Fibroblast of villous mesenchyme (primary cell): ENCODE results near the gene GOLGA8A. TPM values are rescaled to one million over a fixed set of nuclear protein-coding genes. Genes with fewer than 3 reads are reported as not detected.
A peak's percentile ranks its signal among the peaks of the same experiment; 100 is the strongest.

Source experiments
- DNase-seq: peaks from one replicate; pipeline ENCODE4 v3.0.0-alpha.2; 2010; ENCODE audit warnings: low read depth
- H3K4me3 ChIP-seq: 2 replicates; pipeline ENCODE4 v1.5.1; 2011; ENCODE audit warnings: low read depth, mild to moderate bottlenecking, low read length
- CTCF ChIP-seq: IDR thresholded peaks from 2 replicates; pipeline ENCODE4 v1.5.1; 2012; ENCODE audit warnings: low read depth, mild to moderate bottlenecking, low read length; ENCODE audit not compliant: insufficient read depth
- total RNA-seq: library from RNA; depleted of rRNA; stranded (reverse); fragments of >200 nt; gene quantifications from 2 replicates; pipeline ENCODE4 v1.2.3, GENCODE V29; 2012

GOLGA8A gene
- total RNA-seq, 1 donor = 11.2 TPM

- no peak for DNase-seq
- TF ChIP-seq CTCF = no peak
- no peak overlapping the region for H3K4me3 ChIP-seq
Observed at GRCh38 chr15:34461730-34462129, 24.1 kb upstream of the GOLGA8A start.

DNA sequence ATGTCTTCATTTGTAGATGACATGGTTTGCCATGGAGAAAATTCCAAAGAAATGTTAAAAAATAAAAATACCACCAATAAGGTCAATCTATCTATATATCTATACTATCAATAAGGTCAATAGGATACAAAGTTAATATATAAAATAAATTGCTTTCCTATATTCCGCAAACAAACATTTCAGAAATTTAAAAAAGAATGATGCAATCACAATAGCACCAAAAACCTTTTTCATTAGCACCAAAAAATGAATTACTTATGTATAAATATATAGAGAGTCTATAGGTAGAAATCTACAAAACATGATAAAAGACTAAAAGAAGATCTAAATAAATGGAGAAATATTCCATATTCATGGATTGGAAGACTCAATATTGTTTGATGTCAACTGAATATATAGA lies 22.8 kb upstream of the GOLGA8A start:
- TF ChIP-seq CTCF = no peak
- DNase-seq = no peak
- H3K4me3 ChIP-seq = no peak overlapping the region

DNA sequence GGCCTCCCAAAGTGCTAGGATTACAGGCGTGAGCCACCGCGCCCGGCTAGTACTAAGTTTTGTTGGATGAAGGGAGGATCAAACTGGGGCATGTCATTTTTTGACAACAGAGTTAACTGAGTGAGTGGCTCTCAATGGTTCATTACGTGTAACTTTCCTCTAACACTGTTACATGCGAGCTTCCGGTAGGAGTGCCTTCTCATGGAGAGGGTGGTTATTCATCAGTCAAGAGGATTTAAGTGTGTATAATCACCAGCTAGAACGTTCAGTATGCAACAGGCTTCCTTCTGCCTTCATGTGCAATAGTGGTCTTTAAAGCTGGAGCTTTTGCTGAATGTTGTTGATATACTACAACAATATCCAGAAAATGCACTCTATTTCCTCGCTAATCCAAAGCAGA lies 19.1 kb upstream of the GOLGA8A start:
- no peak for DNase-seq
- no peak for TF ChIP-seq CTCF
- H3K4me3 ChIP-seq = no peak overlapping the region

DNA sequence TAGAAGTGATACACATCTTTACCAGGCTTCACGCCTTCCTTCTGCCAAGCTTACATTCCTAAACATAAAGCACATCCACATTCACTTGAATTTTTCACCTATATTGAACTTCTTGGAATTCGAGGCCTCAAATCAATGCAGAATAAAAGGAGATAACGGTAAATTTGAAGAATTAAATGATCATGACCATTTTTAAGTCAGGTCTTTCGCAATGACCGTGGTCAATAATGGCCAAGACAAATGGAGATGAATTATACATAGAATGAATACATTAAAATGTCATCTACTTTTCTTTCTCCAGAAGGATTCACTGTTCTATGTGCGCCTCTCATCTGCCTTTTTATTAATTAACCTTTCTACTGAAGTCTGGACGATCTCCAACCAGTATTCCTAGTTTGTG lies 5.3 kb upstream of the GOLGA8A start:
- no peak for TF ChIP-seq CTCF
- no peak overlapping the region for H3K4me3 ChIP-seq
- no peak for DNase-seq

DNA sequence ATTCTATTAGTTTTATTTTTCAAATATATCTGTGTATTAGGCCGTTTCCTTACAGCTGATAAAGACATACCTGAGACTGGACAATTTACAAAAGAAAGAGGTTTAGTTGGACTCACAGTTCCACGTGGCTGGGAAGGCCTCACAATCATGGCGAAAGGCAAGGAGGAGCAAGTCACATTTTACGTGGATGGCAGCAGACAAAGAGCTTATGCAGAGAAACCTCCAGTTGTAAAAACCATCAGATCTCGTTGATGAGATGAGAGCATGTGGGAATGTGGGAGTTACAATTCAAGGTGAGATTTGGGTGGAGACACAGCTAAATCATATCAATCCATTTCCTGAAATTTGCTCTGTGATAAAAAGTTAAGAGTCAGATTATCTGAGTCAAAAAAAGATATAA lies 2.3 kb upstream of the GOLGA8A start:
- TF ChIP-seq CTCF = no peak
- DNase-seq = no peak
- H3K4me3 ChIP-seq = no peak overlapping the region

DNA sequence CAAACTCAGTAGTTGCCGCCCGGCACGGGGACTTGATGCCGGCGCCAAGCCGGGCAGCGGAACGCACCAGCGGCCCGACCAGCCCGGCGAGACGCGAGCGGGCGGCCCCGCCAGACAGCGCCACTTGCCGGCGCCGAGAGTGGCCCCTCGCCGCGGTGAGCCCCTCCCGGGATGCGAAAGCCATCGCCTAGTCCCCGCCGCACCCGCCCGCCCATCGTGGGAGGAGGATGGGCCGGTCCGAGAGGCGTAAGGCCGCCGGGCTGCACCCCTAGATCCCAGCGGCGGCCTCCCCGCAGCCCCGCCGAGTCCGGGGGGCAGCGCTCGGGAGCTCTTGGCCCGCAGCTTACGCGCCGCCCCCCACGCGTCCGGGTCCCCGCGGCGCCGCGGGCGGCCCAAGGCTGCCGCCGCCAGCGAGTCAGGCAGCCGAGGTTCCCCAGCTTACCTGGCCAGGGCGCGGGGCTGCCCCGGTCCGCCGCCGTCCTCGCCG lies 609 bp downstream of the GOLGA8A start:
- peak; percentile 37 for DNase-seq
- H3K4me3 ChIP-seq = peak overlapping the region; percentile 60
- no peak for TF ChIP-seq CTCF
